PFSK-1 (cell line): ENCODE data around the gene PRLHR.

Source experiments
- FOXP2 ChIP-seq: optimal IDR thresholded peaks from 2 replicates; pipeline ENCODE3; 2011; ENCODE audit warnings: borderline replicate concordance, control low read depth, inconsistent platforms; ENCODE audit not compliant: insufficient read depth; ENCODE audit errors: extremely low read length, extremely low read depth
- POLR2AphosphoS5 ChIP-seq: IDR thresholded peaks from 2 replicates; pipeline ENCODE4 v1.6.1; 2012; ENCODE audit warnings: low read depth, mild to moderate bottlenecking, control low read depth, low read length, moderate library complexity
- REST ChIP-seq, 2 experiments: IDR thresholded peaks; 2 replicates each; pipeline versions ENCODE4 v1.6.1 to v1.8.0; 2011 to 2012; ENCODE audit warnings: low read depth in 2 of 2, low read length in 2 of 2, control low read depth in 1 of 2, inconsistent platforms in 1 of 2, mild to moderate bottlenecking in 1 of 2, moderate library complexity in 1 of 2; ENCODE audit not compliant: insufficient read depth in 1 of 2
- SIN3A ChIP-seq: IDR thresholded peaks from 2 replicates; pipeline ENCODE4 v1.6.1; 2012; ENCODE audit warnings: mild to moderate bottlenecking, low read length, moderate library complexity, borderline replicate concordance; ENCODE audit not compliant: insufficient read depth
- TAF1 ChIP-seq: IDR thresholded peaks from 2 replicates; pipeline ENCODE4 v1.6.1; 2012; ENCODE audit warnings: low read length, control low read depth, borderline replicate concordance; ENCODE audit not compliant: insufficient read depth

PRLHR gene

GRCh38 chr10:118584181-118584954 lies 11.1 kb downstream of the PRLHR start:
- no peak for TF ChIP-seq SIN3A
- TF ChIP-seq TAF1: no peak
- TF ChIP-seq FOXP2: no peak
- no peak for TF ChIP-seq POLR2AphosphoS5
- TF ChIP-seq REST (IDR thresholded peaks at IDR 0.05; ENCODE audit: insufficient read depth in 1 of 2, low read depth in 2 of 2, low read length in 2 of 2): no peak

GRCh38 chr10:118583611-118584010 lies 11.8 kb downstream of the PRLHR start:
- TF ChIP-seq REST (IDR thresholded peaks at IDR 0.05; ENCODE audit: insufficient read depth in 1 of 2, low read depth in 2 of 2, low read length in 2 of 2): no peak
- TF ChIP-seq FOXP2: no peak
- TF ChIP-seq SIN3A: no peak
- no peak for TF ChIP-seq TAF1
- TF ChIP-seq POLR2AphosphoS5: no peak

- TF ChIP-seq TAF1: no peak
- no peak for TF ChIP-seq POLR2AphosphoS5
- TF ChIP-seq REST (IDR thresholded peaks at IDR 0.05; ENCODE audit: insufficient read depth in 1 of 2, low read depth in 2 of 2, low read length in 2 of 2): no peak
- TF ChIP-seq FOXP2: no peak
- no peak for TF ChIP-seq SIN3A
These were observed 12.9 kb downstream of the PRLHR start for GRCh38 chr10:118582511-118582910.

DNA sequence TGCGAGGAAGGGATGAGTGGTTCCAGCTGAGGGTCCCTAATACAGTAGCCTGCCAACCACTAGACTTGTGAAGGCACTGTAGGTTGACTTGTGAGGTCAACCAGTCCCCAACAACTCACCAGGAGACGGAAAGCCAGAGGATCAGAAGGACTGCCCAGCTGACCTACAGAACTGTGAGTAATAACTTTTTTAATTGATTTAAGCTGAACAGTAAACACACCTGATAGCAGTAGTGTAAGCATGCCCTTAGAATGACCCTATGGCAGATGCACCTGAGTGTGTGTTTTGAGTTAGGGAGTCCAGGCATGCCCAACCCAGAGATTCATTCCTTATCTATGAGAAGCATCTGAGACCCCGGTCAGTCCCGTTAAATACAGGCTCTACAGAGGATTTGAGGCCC lies 14.1 kb downstream of the PRLHR start:
- no peak for TF ChIP-seq POLR2AphosphoS5
- TF ChIP-seq FOXP2: no peak
- no peak for TF ChIP-seq TAF1
- no peak for TF ChIP-seq REST (IDR thresholded peaks at IDR 0.05; ENCODE audit: insufficient read depth in 1 of 2, low read depth in 2 of 2, low read length in 2 of 2)
- no peak for TF ChIP-seq SIN3A

DNA sequence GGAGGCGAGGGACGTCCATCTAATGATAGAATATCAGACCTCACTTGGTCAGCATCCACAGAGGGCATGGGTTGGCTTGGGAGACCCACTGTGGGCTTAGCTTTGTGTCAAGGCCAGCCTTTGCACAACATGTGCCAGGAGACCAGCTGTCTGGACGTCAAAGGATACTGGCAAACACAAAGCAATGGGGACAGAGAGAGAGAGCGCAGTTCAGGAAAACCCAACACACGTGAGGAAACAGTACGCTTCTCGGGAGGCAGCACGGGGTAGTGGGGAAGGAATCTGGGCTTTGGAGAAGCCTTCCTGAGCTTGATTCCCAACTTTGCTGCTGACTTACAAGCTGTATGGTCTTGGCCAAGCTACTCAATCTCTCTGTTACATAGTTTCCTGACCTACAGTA lies 14.7 kb downstream of the PRLHR start:
- TF ChIP-seq FOXP2 (no peak), REST (IDR thresholded peaks at IDR 0.05; ENCODE audit: insufficient read depth in 1 of 2, low read depth in 2 of 2, low read length in 2 of 2) (no peak), POLR2AphosphoS5 (no peak), SIN3A (no peak), TAF1 (no peak)
